Activated T-cell treated with anti-CD3 and anti-CD28 coated beads, Interleukin-2, amount 50 U/mL, for 24 hours (primary cell): ENCODE data around the gene EVX1.

Experiments used
- DNase-seq: peaks from one replicate; pipeline ENCODE4 v3.0.0-alpha.2; 2020
- H3K27ac Mint-ChIP-seq: 2 replicates; pipeline ENCODE4 v1.8.0; 2020; ENCODE audit warnings: mild to moderate bottlenecking, mixed read lengths
- H3K27me3 Mint-ChIP-seq: 2 replicates; pipeline ENCODE4 v1.8.0; 2020; ENCODE audit warnings: mixed read lengths
- H3K36me3 Mint-ChIP-seq: 2 replicates; pipeline ENCODE4 v1.8.0; 2020; ENCODE audit warnings: low read depth, mixed read lengths
- H3K4me1 Mint-ChIP-seq: 2 replicates; pipeline ENCODE4 v1.8.0; 2020; ENCODE audit warnings: low read depth, mixed read lengths
- H3K4me3 Mint-ChIP-seq: 2 replicates; pipeline ENCODE4 v1.8.0; 2020; ENCODE audit warnings: mild to moderate bottlenecking, moderate library complexity, mixed read lengths
- H3K9me3 Mint-ChIP-seq: 2 replicates; pipeline ENCODE4 v1.8.0; 2020; ENCODE audit warnings: mixed read lengths

The EVX1 gene

DNA sequence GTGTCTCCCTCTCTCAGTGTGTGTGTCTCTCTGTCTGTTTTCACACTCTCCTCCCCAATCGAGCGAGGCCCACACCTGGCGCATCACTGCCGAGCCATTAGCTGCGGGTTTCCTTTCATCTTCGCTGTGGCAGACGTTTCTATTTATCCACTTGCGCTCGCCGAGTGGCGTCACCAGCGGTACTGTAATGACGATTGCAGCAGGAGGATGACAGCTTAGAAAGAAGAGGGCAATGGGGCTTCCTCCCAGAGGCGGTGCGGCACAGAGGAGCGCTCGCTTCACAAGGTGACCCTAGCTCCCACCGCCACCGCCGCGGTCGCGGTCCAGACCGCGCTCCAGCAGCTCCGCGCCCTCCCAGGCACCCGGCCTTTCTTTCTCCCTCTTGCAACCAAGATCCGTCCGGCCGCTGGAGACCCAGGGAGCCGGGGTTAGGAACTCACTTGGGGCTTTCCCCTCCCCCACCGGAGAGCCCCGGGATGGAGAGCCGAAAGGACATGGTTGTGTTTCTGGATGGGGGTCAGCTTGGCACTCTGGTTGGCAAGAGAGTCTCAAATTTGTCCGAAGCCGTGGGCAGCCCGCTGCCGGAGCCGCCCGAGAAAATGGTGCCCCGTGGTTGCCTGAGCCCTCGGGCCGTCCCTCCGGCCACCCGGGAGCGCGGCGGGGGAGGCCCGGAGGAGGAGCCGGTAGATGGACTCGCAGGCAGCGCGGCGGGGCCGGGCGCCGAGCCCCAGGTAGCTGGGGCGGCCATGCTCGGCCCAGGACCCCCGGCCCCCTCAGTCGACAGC lies at the start of gene EVX1:
Gene EVX1 (plus strand): TSS at position 248 of the 785 bp plus-strand sequence. CDS start 229 bp downstream, at position 477.
- peaks cover 94% of the 10 kb centered on the region for H3K27me3 Mint-ChIP-seq
- peaks cover 35% of the 10 kb centered on the region for H3K4me1 Mint-ChIP-seq
- peak; percentile 52 for DNase-seq
- peak within 1 kb of the TSS; percentile 51 for H3K4me3 Mint-ChIP-seq
- H3K9me3 Mint-ChIP-seq: no peaks in the 10 kb centered on the region
- no peaks in the 10 kb centered on the region for H3K36me3 Mint-ChIP-seq
- H3K27ac Mint-ChIP-seq: peak within 1 kb of the TSS; percentile 67

DNA sequence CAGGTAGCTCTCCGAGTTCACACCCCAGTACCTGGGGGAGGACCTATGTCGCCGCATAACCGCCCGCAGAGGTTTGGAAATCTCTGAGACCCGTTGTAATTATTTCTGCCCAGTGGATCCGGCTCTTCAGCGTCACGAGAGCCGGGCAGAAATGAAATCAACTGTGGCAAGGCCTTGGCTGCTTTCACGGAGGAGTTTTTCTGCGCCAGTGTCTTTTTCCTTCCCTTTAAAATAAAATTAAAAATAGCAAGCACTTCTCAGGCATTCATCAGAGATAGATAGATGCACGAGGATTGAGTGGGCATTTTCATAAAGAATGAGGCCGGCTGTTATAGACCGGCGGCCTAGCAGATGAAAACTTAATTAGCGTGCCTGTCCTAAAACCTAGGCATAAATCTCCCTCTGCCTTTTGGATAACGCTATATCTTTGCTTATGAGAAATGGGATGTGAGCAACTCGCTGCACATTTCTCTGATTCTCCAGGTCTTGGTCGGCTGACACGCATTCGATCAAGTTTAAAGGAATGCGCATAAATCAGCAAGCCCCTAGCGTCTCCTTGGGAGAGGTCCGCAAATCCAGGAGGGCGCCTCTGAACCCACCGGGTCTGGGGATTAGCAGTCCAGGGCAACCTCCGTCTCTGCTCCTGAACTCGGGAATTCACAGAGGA lies 49.1 kb upstream of the EVX1 start:
- H3K27me3 Mint-ChIP-seq: peaks cover 93% of the 10 kb centered on the region
- H3K4me1 Mint-ChIP-seq: peaks cover 24% of the 10 kb centered on the region
- peak; percentile 37 for DNase-seq
- no peaks in the 10 kb centered on the region for H3K9me3 Mint-ChIP-seq
- no peak overlapping the region for H3K27ac Mint-ChIP-seq
- H3K36me3 Mint-ChIP-seq: no peaks in the 10 kb centered on the region
- H3K4me3 Mint-ChIP-seq: peak overlapping the region; percentile 57

DNA sequence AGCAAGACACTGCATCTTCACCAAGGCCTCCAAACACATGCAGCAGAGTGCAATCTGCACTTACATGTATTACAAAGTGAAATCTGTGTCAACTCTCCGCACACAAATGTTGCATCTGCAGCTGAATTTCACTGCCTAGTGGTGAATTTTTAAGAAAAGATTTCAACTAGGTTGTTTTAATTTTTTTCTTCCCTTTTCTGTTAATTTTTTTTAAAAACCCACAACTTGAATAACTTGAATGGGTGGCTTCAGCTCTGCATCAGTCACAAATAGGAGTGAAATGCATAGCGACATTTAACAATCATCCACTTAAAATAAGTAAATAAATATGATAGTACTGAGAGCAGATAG lies 48.6 kb upstream of the EVX1 start:
- H3K9me3 Mint-ChIP-seq: no peaks in the 10 kb centered on the region
- no peak overlapping the region for H3K4me3 Mint-ChIP-seq
- DNase-seq: no peak

DNA sequence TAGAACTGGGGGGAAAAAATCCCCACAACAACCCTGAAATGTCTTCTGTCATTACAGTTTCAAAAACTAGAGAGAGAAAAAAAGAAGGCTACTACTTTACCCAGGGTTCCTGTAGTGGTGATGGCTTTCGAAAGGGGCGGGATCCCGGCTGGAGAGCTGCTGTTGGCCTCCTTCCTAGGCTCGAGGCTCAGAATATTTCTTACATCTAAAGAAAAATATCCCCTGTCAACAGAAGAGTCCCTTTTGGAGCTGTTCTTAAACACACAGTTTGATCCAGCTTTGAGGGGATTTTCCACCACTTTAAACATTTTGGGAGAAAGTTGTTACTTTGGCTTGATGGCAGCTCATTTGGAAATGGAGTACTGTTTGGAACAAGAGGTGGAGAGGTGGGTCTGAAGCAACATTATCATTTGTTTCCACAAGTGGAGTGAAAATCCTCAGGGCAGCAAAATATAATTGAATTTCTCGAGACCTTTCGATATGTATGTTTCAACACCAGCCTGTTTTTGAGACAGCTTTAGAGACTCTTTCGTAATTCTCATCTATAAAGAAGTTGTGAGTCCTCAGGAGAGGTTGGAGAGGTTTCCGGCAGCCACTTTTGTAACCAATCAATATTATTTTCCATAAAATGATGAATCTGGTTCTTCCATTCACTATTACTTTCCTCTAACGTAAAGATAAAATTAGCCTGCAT lies 47.8 kb upstream of the EVX1 start:
- Mint-ChIP-seq H3K27ac (no peak overlapping the region), H3K4me3 (no peak overlapping the region), H3K9me3 (no peaks in the 10 kb centered on the region), H3K4me1 (peaks cover 15% of the 10 kb centered on the region), H3K36me3 (no peaks in the 10 kb centered on the region), H3K27me3 (peaks cover 88% of the 10 kb centered on the region)
- DNase-seq: peak; percentile 9

More for the DNA sequence above, 48.6 kb upstream of the EVX1 start:
- Mint-ChIP-seq H3K27me3 (peaks cover 93% of the 10 kb centered on the region), H3K27ac (no peak overlapping the region), H3K36me3 (no peaks in the 10 kb centered on the region), H3K4me1 (peaks cover 21% of the 10 kb centered on the region)

DNA sequence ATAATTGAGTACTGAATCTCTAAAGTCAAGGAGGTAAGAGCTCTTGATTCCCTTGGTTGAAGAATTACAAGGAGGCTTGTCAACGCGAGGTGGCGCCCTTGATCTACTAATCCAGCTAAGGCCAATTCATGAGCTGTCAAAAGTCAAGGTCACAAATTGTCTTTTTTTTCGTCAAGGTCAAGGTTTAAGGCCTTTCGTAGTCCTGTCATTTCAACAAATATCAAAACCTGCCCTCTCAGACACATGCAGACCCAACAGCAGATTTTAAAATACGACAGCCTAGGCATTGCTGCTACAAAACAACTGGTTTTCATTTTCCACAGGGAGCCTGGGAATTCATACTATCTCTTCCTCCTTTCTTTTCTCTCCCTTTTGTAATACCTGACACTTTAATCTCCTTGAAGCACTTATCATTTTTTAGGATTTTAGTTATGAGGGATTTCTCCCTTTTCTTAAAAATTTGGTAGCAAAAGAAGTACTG lies 46.3 kb upstream of the EVX1 start:
- no peak overlapping the region for H3K27ac Mint-ChIP-seq
- H3K4me1 Mint-ChIP-seq: peaks cover 27% of the 10 kb centered on the region
- no peak overlapping the region for H3K4me3 Mint-ChIP-seq
- no peaks in the 10 kb centered on the region for H3K36me3 Mint-ChIP-seq
- no peaks in the 10 kb centered on the region for H3K9me3 Mint-ChIP-seq
- peak; percentile 88 for DNase-seq
- peaks cover 86% of the 10 kb centered on the region for H3K27me3 Mint-ChIP-seq

- Mint-ChIP-seq H3K4me1 (peaks cover 32% of the 10 kb centered on the region), H3K9me3 (no peaks in the 10 kb centered on the region), H3K36me3 (no peaks in the 10 kb centered on the region), H3K4me3 (no peak overlapping the region), H3K27ac (no peak overlapping the region), H3K27me3 (peaks cover 86% of the 10 kb centered on the region)
- no peak for DNase-seq
These were observed 45.2 kb upstream of the EVX1 start for GRCh38 chr7:27197137-27198042.

GRCh38 chr7:27198138-27198841 lies 44.3 kb upstream of the EVX1 start:
- Mint-ChIP-seq H3K27ac (no peak overlapping the region), H3K4me1 (peaks cover 28% of the 10 kb centered on the region), H3K4me3 (no peak overlapping the region), H3K9me3 (no peaks in the 10 kb centered on the region), H3K36me3 (no peaks in the 10 kb centered on the region), H3K27me3 (peaks cover 88% of the 10 kb centered on the region)
- peak; percentile 41 for DNase-seq

GRCh38 chr7:27198871-27199801 lies 43.5 kb upstream of the EVX1 start:
- peak; percentile 57 for DNase-seq
- Mint-ChIP-seq H3K36me3 (no peaks in the 10 kb centered on the region), H3K4me1 (peaks cover 26% of the 10 kb centered on the region), H3K9me3 (no peaks in the 10 kb centered on the region), H3K4me3 (peak overlapping the region; percentile 59), H3K27me3 (peaks cover 88% of the 10 kb centered on the region), H3K27ac (peak overlapping the region; percentile 57)

- H3K4me3 Mint-ChIP-seq: peak within 1 kb of the TSS; percentile 72
- H3K9me3 Mint-ChIP-seq: no peaks in the 10 kb centered on the region
- peaks cover 31% of the 10 kb centered on the region for H3K4me1 Mint-ChIP-seq
- H3K27me3 Mint-ChIP-seq: peaks cover 88% of the 10 kb centered on the region
- peak; percentile 52 for DNase-seq
- peak within 1 kb of the TSS; percentile 69 for H3K27ac Mint-ChIP-seq
- H3K36me3 Mint-ChIP-seq: no peaks in the 10 kb centered on the region
These were observed 42.5 kb upstream of the EVX1 start, which contains the start of gene HOXA13 for GRCh38 chr7:27199849-27200760. TSS of gene HOXA13 (minus strand) at chr7:27200091. CDS start at chr7:27200077, 14 bp downstream.

GRCh38 chr7:27200761-27201579 lies 41.6 kb upstream of the EVX1 start:
- peak; percentile 36 for DNase-seq
- H3K9me3 Mint-ChIP-seq: no peaks in the 10 kb centered on the region
- H3K4me1 Mint-ChIP-seq: peaks cover 39% of the 10 kb centered on the region
- peak overlapping the region; percentile 68 for H3K4me3 Mint-ChIP-seq
- H3K27me3 Mint-ChIP-seq: peaks cover 90% of the 10 kb centered on the region
- H3K27ac Mint-ChIP-seq: peak overlapping the region; percentile 69
- no peaks in the 10 kb centered on the region for H3K36me3 Mint-ChIP-seq

DNA sequence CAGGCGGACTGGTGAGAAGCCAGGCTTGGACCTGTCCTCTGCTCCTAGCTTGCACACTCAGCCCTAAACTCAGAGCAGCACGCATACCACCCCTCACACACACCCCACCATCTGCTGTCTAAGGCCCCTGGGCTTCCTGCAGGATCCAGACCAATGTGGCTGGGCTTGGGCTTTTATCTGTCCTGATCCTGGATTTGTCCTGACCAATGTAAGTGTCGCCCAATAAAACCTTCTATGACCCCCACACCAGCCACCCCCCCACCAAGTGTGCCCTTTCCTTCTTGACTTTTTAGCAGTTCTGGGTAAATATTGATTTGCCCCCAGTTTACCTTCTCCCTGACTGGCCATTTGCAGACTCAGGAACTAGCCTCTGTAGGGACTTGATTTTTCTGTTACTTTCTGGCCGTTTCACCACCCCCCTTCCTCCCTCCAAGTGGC lies 41.0 kb upstream of the EVX1 start:
- H3K4me1 Mint-ChIP-seq: peaks cover 40% of the 10 kb centered on the region
- DNase-seq: no peak
- H3K27ac Mint-ChIP-seq: no peak overlapping the region
- no peaks in the 10 kb centered on the region for H3K36me3 Mint-ChIP-seq
- no peak overlapping the region for H3K4me3 Mint-ChIP-seq
- no peaks in the 10 kb centered on the region for H3K9me3 Mint-ChIP-seq
- peaks cover 91% of the 10 kb centered on the region for H3K27me3 Mint-ChIP-seq
